ACC112 (cell line): Measurements from ENCODE around the gene ZNF44.

Experiments used
- H2AFZ ChIP-seq: fragments of 200-600 bp; sonication (generic); one replicate; pipeline ENCODE4 v1.6.0; 2017; ENCODE audit warnings: antibody characterized with exemption, low read length; ENCODE audit not compliant: unreplicated experiment
- H3K27ac ChIP-seq: fragments of 200-600 bp; sonication (generic); 2 replicates; pipeline ENCODE4 v1.5.1; 2014; ENCODE audit warnings: low read depth, mild to moderate bottlenecking, antibody characterized with exemption, low read length, moderate library complexity
- H3K27me3 ChIP-seq: fragments of 200-600 bp; sonication (generic); 2 replicates; pipeline ENCODE4 v1.6.1; 2014; ENCODE audit warnings: mild to moderate bottlenecking, antibody characterized with exemption, low read length, moderate library complexity, mixed read lengths; ENCODE audit not compliant: insufficient read depth
- H3K36me3 ChIP-seq: fragments of 200-600 bp; sonication (generic); 2 replicates; pipeline ENCODE4 v1.6.1; 2016; ENCODE audit warnings: mild to moderate bottlenecking, antibody characterized with exemption, low read length, moderate library complexity, mixed read lengths; ENCODE audit not compliant: insufficient read depth
- H3K4me1 ChIP-seq: fragments of 200-600 bp; sonication (generic); one replicate; pipeline ENCODE4 v1.6.1; 2016; ENCODE audit warnings: low read length, mixed read lengths; ENCODE audit not compliant: insufficient read depth, unreplicated experiment, control insufficient read depth
- H3K4me3 ChIP-seq: fragments of 200-600 bp; sonication (generic); 2 replicates; pipeline ENCODE4 v1.5.1; 2014; ENCODE audit warnings: mild to moderate bottlenecking, low read depth, low read length
- H3K79me2 ChIP-seq: fragments of 200-600 bp; sonication (generic); one replicate; pipeline ENCODE4 v1.6.0; 2016; ENCODE audit warnings: low read length; ENCODE audit not compliant: control insufficient read depth, unreplicated experiment, insufficient read depth

The ZNF44 gene

GRCh38 chr19:12293777-12294248 is 870 bp downstream of the ZNF44 start:
- Histone ChIP-seq H3K27ac (peak overlapping the region; percentile 85), H3K79me2 (peaks cover 38% of the 10 kb centered on the region), H3K4me3 (peak overlapping the region; percentile 97), H3K36me3 (no peaks in the 10 kb centered on the region), H3K4me1 (peaks cover 5% of the 10 kb centered on the region), H3K27me3 (no peaks in the 10 kb centered on the region), H2AFZ (no peak overlapping the region)

GRCh38 chr19:12289790-12290065 is 5.0 kb downstream of the ZNF44 start:
- Histone ChIP-seq H3K27ac (peak overlapping the region; percentile 82), H3K79me2 (peaks cover 72% of the 10 kb centered on the region), H3K27me3 (no peaks in the 10 kb centered on the region), H2AFZ (no peak overlapping the region), H3K4me3 (no peak overlapping the region), H3K4me1 (peaks cover 15% of the 10 kb centered on the region), H3K36me3 (peaks cover 10% of the 10 kb centered on the region; the same call in 1 of the 2 replicates)

GRCh38 chr19:12287958-12288500 is 6.7 kb downstream of the ZNF44 start:
- H3K4me3 ChIP-seq = no peak overlapping the region
- H3K27me3 ChIP-seq = no peaks in the 10 kb centered on the region
- peaks cover 12% of the 10 kb centered on the region for H3K4me1 ChIP-seq
- no peak overlapping the region for H3K27ac ChIP-seq
- H3K36me3 ChIP-seq = peaks cover 10% of the 10 kb centered on the region
- peaks cover 67% of the 10 kb centered on the region for H3K79me2 ChIP-seq
- H2AFZ ChIP-seq = no peak overlapping the region

- Histone ChIP-seq H3K79me2 (peaks cover 74% of the 10 kb centered on the region), H3K4me1 (peaks cover 11% of the 10 kb centered on the region), H3K27me3 (no peaks in the 10 kb centered on the region), H3K27ac (no peak overlapping the region), H2AFZ (no peak overlapping the region), H3K4me3 (no peak overlapping the region), H3K36me3 (peaks cover 15% of the 10 kb centered on the region)
These were observed 10.1 kb downstream of the ZNF44 start for GRCh38 chr19:12284631-12285030.

GRCh38 chr19:12284226-12284625 is 10.5 kb downstream of the ZNF44 start:
- Histone ChIP-seq H2AFZ (no peak overlapping the region), H3K36me3 (peaks cover 19% of the 10 kb centered on the region), H3K27me3 (no peaks in the 10 kb centered on the region), H3K4me3 (no peak overlapping the region), H3K4me1 (peaks cover 11% of the 10 kb centered on the region), H3K79me2 (peaks cover 77% of the 10 kb centered on the region), H3K27ac (no peak overlapping the region)

GRCh38 chr19:12278713-12279112 is 16.0 kb downstream of the ZNF44 start:
- Histone ChIP-seq H3K4me1 (no peaks in the 10 kb centered on the region), H3K27ac (no peak overlapping the region), H3K36me3 (peaks cover 48% of the 10 kb centered on the region), H3K27me3 (no peaks in the 10 kb centered on the region), H3K79me2 (peaks cover 66% of the 10 kb centered on the region), H2AFZ (no peak overlapping the region), H3K4me3 (no peak overlapping the region)

GRCh38 chr19:12272980-12273901 is 21.4 kb downstream of the ZNF44 start:
- H3K36me3 ChIP-seq = peaks cover 71% of the 10 kb centered on the region

GRCh38 chr19:12272386-12272785 is 22.3 kb downstream of the ZNF44 start:
- no peaks in the 10 kb centered on the region for H3K27me3 ChIP-seq
- peaks cover 14% of the 10 kb centered on the region for H3K79me2 ChIP-seq
- H3K36me3 ChIP-seq = peaks cover 65% of the 10 kb centered on the region
- H3K4me3 ChIP-seq = no peak overlapping the region
- H3K27ac ChIP-seq = no peak overlapping the region
- H2AFZ ChIP-seq = no peak overlapping the region
- H3K4me1 ChIP-seq = no peaks in the 10 kb centered on the region

More at GRCh38 chr19:12272980-12273901, 21.4 kb downstream of the ZNF44 start:
- no peak overlapping the region for H3K27ac ChIP-seq
- H2AFZ ChIP-seq = no peak overlapping the region
- H3K4me1 ChIP-seq = no peaks in the 10 kb centered on the region
- H3K79me2 ChIP-seq = peaks cover 22% of the 10 kb centered on the region
- H3K4me3 ChIP-seq = no peak overlapping the region
- H3K27me3 ChIP-seq = no peaks in the 10 kb centered on the region

- H3K27ac ChIP-seq = no peak overlapping the region
- no peaks in the 10 kb centered on the region for H3K4me1 ChIP-seq
- peaks cover 51% of the 10 kb centered on the region for H3K36me3 ChIP-seq
- H3K4me3 ChIP-seq = no peak overlapping the region
- H3K79me2 ChIP-seq = peaks cover 4% of the 10 kb centered on the region
- H3K27me3 ChIP-seq = no peaks in the 10 kb centered on the region
- H2AFZ ChIP-seq = no peak overlapping the region
These were observed 23.8 kb downstream of the ZNF44 start for GRCh38 chr19:12270854-12271253.

GRCh38 chr19:12265921-12266704 is 28.6 kb downstream of the ZNF44 start:
- H3K4me3 ChIP-seq = no peak overlapping the region
- H3K36me3 ChIP-seq = peaks cover 14% of the 10 kb centered on the region
- H3K79me2 ChIP-seq = no peaks in the 10 kb centered on the region
- H2AFZ ChIP-seq = no peak overlapping the region
- H3K4me1 ChIP-seq = no peaks in the 10 kb centered on the region
- H3K27ac ChIP-seq = no peak overlapping the region
- no peaks in the 10 kb centered on the region for H3K27me3 ChIP-seq
